ENCODE data around the gene REG3A. TPM values are rescaled to one million over a fixed set of nuclear protein-coding genes. Genes with fewer than 3 reads are reported as not detected.
A peak's percentile ranks its signal among the peaks of the same experiment; 100 is the strongest.

Gene REG3A
- not detected in 2 replicates for total RNA-seq
- not detected for polyA plus RNA-seq (2012)

GRCh38 chr2:79159653-79160052 is at the start of gene REG3A:
Gene REG3A (minus strand): TSS chr2:79159753. CDS start chr2:79159405, 348 bp downstream.
- DNase-seq (ENCODE audit: low read depth): no peak

GRCh38 chr2:79200762-79201161 is 41.2 kb upstream of the REG3A start:
- DNase-seq (ENCODE audit: low read depth): no peak

- peak; percentile 1 for DNase-seq (ENCODE audit: low read depth)
Observed at GRCh38 chr2:79191816-79192215, 32.3 kb upstream of the REG3A start.

GRCh38 chr2:79191081-79191480 is 31.5 kb upstream of the REG3A start:
- DNase-seq (ENCODE audit: low read depth): no peak

GRCh38 chr2:79189465-79189864 is 29.9 kb upstream of the REG3A start:
- DNase-seq (ENCODE audit: low read depth): no peak

- DNase-seq (ENCODE audit: low read depth): no peak
Observed at GRCh38 chr2:79181617-79182016, 22.1 kb upstream of the REG3A start.

GRCh38 chr2:79180092-79180491 is 20.5 kb upstream of the REG3A start:
- no peak for DNase-seq (ENCODE audit: low read depth)

- no peak for DNase-seq (ENCODE audit: low read depth)
Observed at GRCh38 chr2:79179036-79179435, 19.5 kb upstream of the REG3A start.

GRCh38 chr2:79178076-79178674 is 18.6 kb upstream of the REG3A start:
- no peak for DNase-seq (ENCODE audit: low read depth)

- DNase-seq (ENCODE audit: low read depth): no peak
Observed at GRCh38 chr2:79171348-79171958, 11.9 kb upstream of the REG3A start.

- no peak for DNase-seq (ENCODE audit: low read depth)
Observed at GRCh38 chr2:79162801-79163200, 3.2 kb upstream of the REG3A start.

GRCh38 chr2:79162132-79162531 is 2.6 kb upstream of the REG3A start:
- DNase-seq (ENCODE audit: low read depth): no peak

GRCh38 chr2:79159030-79159429 is 523 bp downstream of the REG3A start:
- DNase-seq (ENCODE audit: low read depth): no peak

- DNase-seq (ENCODE audit: low read depth): no peak
Observed at GRCh38 chr2:79155826-79156476, 3.6 kb downstream of the REG3A start.

GRCh38 chr2:79139423-79139822 is 20.1 kb downstream of the REG3A start:
- DNase-seq (ENCODE audit: low read depth): no peak

- no peak for DNase-seq (ENCODE audit: low read depth)
Observed at GRCh38 chr2:79138385-79138784, 21.2 kb downstream of the REG3A start.

GRCh38 chr2:79131687-79132086 is 27.9 kb downstream of the REG3A start:
- DNase-seq (ENCODE audit: low read depth): no peak

- DNase-seq (ENCODE audit: low read depth): no peak
Observed at GRCh38 chr2:79129804-79130203, 29.7 kb downstream of the REG3A start.

GRCh38 chr2:79129260-79129659 is 30.3 kb downstream of the REG3A start:
- DNase-seq (ENCODE audit: low read depth): no peak

- no peak for DNase-seq (ENCODE audit: low read depth)
Observed at GRCh38 chr2:79128406-79128805, 31.1 kb downstream of the REG3A start.

GRCh38 chr2:79125721-79125985 is 33.9 kb downstream of the REG3A start:
- no peak for DNase-seq (ENCODE audit: low read depth)

GRCh38 chr2:79124907-79125720 is 34.4 kb downstream of the REG3A start:
- DNase-seq (ENCODE audit: low read depth): no peak
